GM21825 (cell line): ENCODE results near the gene CAPN9.

ENCODE experiments used
- ATAC-seq: cut with Tn5 transposase; IDR thresholded peaks from one replicate; pipeline ENCODE4 v1.9.1; 2021; ENCODE audit warnings: mild to moderate bottlenecking, moderate library complexity; ENCODE audit not compliant: unreplicated experiment

Gene CAPN9

GRCh38 chr1:230821346-230821745 lies 74.2 kb downstream of the CAPN9 start:
- no peak for ATAC-seq

GRCh38 chr1:230822092-230822581 lies 74.9 kb downstream of the CAPN9 start:
- no peak for ATAC-seq

- ATAC-seq: no peak
Measured at GRCh38 chr1:230823426-230823825, 76.2 kb downstream of the CAPN9 start.

GRCh38 chr1:230823931-230824381 lies 76.8 kb downstream of the CAPN9 start:
- no peak for ATAC-seq

- no peak for ATAC-seq
Measured at GRCh38 chr1:230824551-230824918, 77.3 kb downstream of the CAPN9 start.

- no peak for ATAC-seq
Measured at GRCh38 chr1:230824919-230825721, 77.9 kb downstream of the CAPN9 start.

GRCh38 chr1:230825761-230826160 lies 78.6 kb downstream of the CAPN9 start:
- no peak for ATAC-seq

- ATAC-seq: no peak
Measured at GRCh38 chr1:230826166-230826875, 79.1 kb downstream of the CAPN9 start.

GRCh38 chr1:230827081-230827681 lies 80.0 kb downstream of the CAPN9 start:
- no peak for ATAC-seq

GRCh38 chr1:230827801-230828200 lies 80.6 kb downstream of the CAPN9 start:
- no peak for ATAC-seq

GRCh38 chr1:230828421-230828820 lies 81.2 kb downstream of the CAPN9 start:
- no peak for ATAC-seq

GRCh38 chr1:230831771-230832170 lies 84.6 kb downstream of the CAPN9 start:
- no peak for ATAC-seq

GRCh38 chr1:230832476-230832875 lies 85.3 kb downstream of the CAPN9 start:
- no peak for ATAC-seq

GRCh38 chr1:230833511-230833910 lies 86.3 kb downstream of the CAPN9 start:
- ATAC-seq: no peak

- no peak for ATAC-seq
Measured at GRCh38 chr1:230834292-230834691, 87.1 kb downstream of the CAPN9 start.

GRCh38 chr1:230836347-230836746 lies 89.2 kb downstream of the CAPN9 start:
- no peak for ATAC-seq

- ATAC-seq: no peak
Measured at GRCh38 chr1:230836793-230837192, 89.6 kb downstream of the CAPN9 start.

GRCh38 chr1:230839173-230839572 lies 92.0 kb downstream of the CAPN9 start:
- ATAC-seq: no peak

GRCh38 chr1:230842801-230843200 lies 95.6 kb downstream of the CAPN9 start:
- ATAC-seq: no peak

- ATAC-seq: no peak
Measured at GRCh38 chr1:230843503-230844309, 96.5 kb downstream of the CAPN9 start.

- ATAC-seq: no peak
Measured at GRCh38 chr1:230844561-230844960, 97.4 kb downstream of the CAPN9 start.
